GM23338 (cell line): ENCODE measurements around the gene FAM118B. TPM values are rescaled to one million over a fixed set of nuclear protein-coding genes. Genes with fewer than 3 reads are reported as not detected.

Experiments used
- ATAC-seq: fragments of 200-7000 bp; cut with Tn5 transposase; 3 replicates; pipeline ENCODE4 v1.9.1; 2020
- DNase-seq: peaks from one replicate; pipeline ENCODE4 v3.0.0-alpha.2; 2015; ENCODE audit warnings: low spot score
- H2AFZ ChIP-seq: fragments of 200-600 bp; sonication (generic); 2 replicates; pipeline ENCODE4 v1.8.0; 2016; ENCODE audit warnings: antibody characterized with exemption, mild to moderate bottlenecking, moderate library complexity
- H3F3A ChIP-seq: fragments of 200-600 bp; sonication (generic); replicated peaks from 2 replicates; pipeline ENCODE4 v1.8.0; 2017; ENCODE audit warnings: antibody characterized with exemption, mixed run types, low read depth
- H3K27ac ChIP-seq: fragments of 200-600 bp; sonication (generic); 2 replicates; pipeline ENCODE4 v1.6.1; 2016; ENCODE audit warnings: low read depth
- H3K27me3 ChIP-seq: fragments of 200-600 bp; sonication (generic); 2 replicates; pipeline ENCODE4 v1.8.0; 2016; ENCODE audit warnings: mild to moderate bottlenecking, mixed run types, moderate library complexity; ENCODE audit not compliant: insufficient read depth
- H3K36me3 ChIP-seq: fragments of 200-600 bp; sonication (generic); 2 replicates; pipeline ENCODE4 v1.8.0; 2016; ENCODE audit warnings: mild to moderate bottlenecking; ENCODE audit not compliant: insufficient read depth
- H3K4me1 ChIP-seq: fragments of 200-600 bp; sonication (generic); 2 replicates; pipeline ENCODE4 v1.8.0; 2016; ENCODE audit warnings: mild to moderate bottlenecking, moderate library complexity; ENCODE audit not compliant: insufficient read depth
- H3K4me2 ChIP-seq: fragments of 200-600 bp; sonication (generic); 2 replicates; pipeline ENCODE4 v1.7.1; 2017; ENCODE audit warnings: mixed run types
- H3K4me3 ChIP-seq: fragments of 200-600 bp; sonication (generic); 2 replicates; pipeline ENCODE4 v1.6.1; 2016; ENCODE audit warnings: mixed run types
- H3K79me2 ChIP-seq: fragments of 200-600 bp; sonication (generic); replicated peaks from 2 replicates; pipeline ENCODE4 v1.8.0; 2017; ENCODE audit warnings: mild to moderate bottlenecking; ENCODE audit not compliant: insufficient read depth
- H3K9me2 ChIP-seq: fragments of 200-600 bp; sonication (generic); 2 replicates; pipeline ENCODE4 v1.8.0; 2017; ENCODE audit not compliant: insufficient read depth
- H4K20me1 ChIP-seq: fragments of 200-600 bp; sonication (generic); replicated peaks from 2 replicates; pipeline ENCODE4 v1.8.0; 2017; ENCODE audit warnings: mild to moderate bottlenecking; ENCODE audit not compliant: insufficient read depth
- H3K27ac Mint-ChIP-seq: 2 replicates; pipeline ENCODE4 v1.8.0; 2020; ENCODE audit warnings: inconsistent platforms, mild to moderate bottlenecking, moderate library complexity, mixed read lengths
- H3K27me3 Mint-ChIP-seq: 3 replicates; pipeline ENCODE4 v1.8.0; 2022; ENCODE audit warnings: low read depth, mild to moderate bottlenecking, moderate library complexity, mixed read lengths, inconsistent platforms; ENCODE audit not compliant: insufficient read depth, poor library complexity
- H3K36me3 Mint-ChIP-seq: 3 replicates; pipeline ENCODE4 v1.8.0; 2021; ENCODE audit warnings: low read depth, mild to moderate bottlenecking, inconsistent platforms, moderate library complexity, mixed read lengths
- H3K4me1 Mint-ChIP-seq: 3 replicates; pipeline ENCODE4 v1.8.0; 2020; ENCODE audit warnings: mild to moderate bottlenecking, inconsistent platforms, mixed read lengths
- H3K4me3 Mint-ChIP-seq: 3 replicates; pipeline ENCODE4 v1.8.0; 2021; ENCODE audit warnings: moderate library complexity, mild to moderate bottlenecking, inconsistent platforms, mixed read lengths
- H3K9me3 Mint-ChIP-seq: 3 replicates; pipeline ENCODE4 v1.8.0; 2020; ENCODE audit warnings: moderate library complexity, mild to moderate bottlenecking, inconsistent platforms, mixed read lengths
- CREB1 ChIP-seq: fragments of 250-450 bp; sonication (Bioruptor Pico); IDR thresholded peaks from 2 replicates; pipeline ENCODE4 v1.5.0; 2020; ENCODE audit warnings: low read depth, mild to moderate bottlenecking, moderate library complexity
- EZH2 ChIP-seq: fragments of 200-600 bp; sonication (generic); IDR thresholded peaks from one replicate; pipeline ENCODE4 v1.8.0; 2017; ENCODE audit warnings: antibody characterized with exemption, mild to moderate bottlenecking, low read depth; ENCODE audit not compliant: unreplicated experiment
- EZH2phosphoT487 ChIP-seq: fragments of 200-600 bp; sonication (generic); IDR thresholded peaks from one replicate; pipeline ENCODE4 v1.8.1; 2018; ENCODE audit warnings: antibody characterized with exemption; ENCODE audit not compliant: unreplicated experiment
- JUNB ChIP-seq: IDR thresholded peaks from one replicate; pipeline ENCODE4 v1.6.1; 2016; ENCODE audit warnings: antibody characterized with exemption; ENCODE audit not compliant: unreplicated experiment
- NANOG ChIP-seq: IDR thresholded peaks from 2 replicates; pipeline ENCODE4 v1.6.1; 2016; ENCODE audit warnings: antibody characterized with exemption, borderline replicate concordance
- POLR2AphosphoS5 ChIP-seq: IDR thresholded peaks from 2 replicates; pipeline ENCODE4 v1.6.1; 2016; ENCODE audit warnings: antibody characterized with exemption, low read depth
- STAT1 ChIP-seq: IDR thresholded peaks from one replicate; pipeline ENCODE4 v1.6.1; 2016; ENCODE audit warnings: antibody characterized with exemption; ENCODE audit not compliant: unreplicated experiment
- ZNF114 ChIP-seq: fragments of 250-450 bp; sonication (Bioruptor Pico); IDR thresholded peaks from 2 replicates; pipeline ENCODE4 v1.5.0; 2020; ENCODE audit warnings: mild to moderate bottlenecking, moderate library complexity
- ZNF331 ChIP-seq: fragments of 250-450 bp; sonication (Bioruptor Pico); IDR thresholded peaks from 2 replicates; pipeline ENCODE4 v1.5.0; 2020; ENCODE audit warnings: low read depth, mild to moderate bottlenecking, moderate library complexity
- polyA plus RNA-seq: library from polyadenylated mRNA; unstranded; fragments of >200 nt; fragmentation: Nextera tagmentation; extraction: Ambion mirVana; gene quantifications from 2 replicates; pipeline ENCODE4 v1.2.1, GENCODE V29; 2016
- total RNA-seq: library from RNA; depleted of rRNA; stranded (reverse); fragments of >200 nt; shearing (Covaris generic); gene quantifications from 2 replicates; pipeline ENCODE4 v1.2.3, GENCODE V29; 2014
- TF ChIP-seq, protein P1 (sequence below), 2 experiments: fragments of 200-600 bp in 1 of 2; sonication (generic) in 1 of 2; conservative IDR thresholded peaks; 2 replicates each; pipeline versions ENCODE4 v1.5.1 to v1.6.1; 2016 to 2017; ENCODE audit warnings: antibody characterized with exemption in 2 of 2, low read depth in 2 of 2, mild to moderate bottlenecking in 2 of 2, moderate library complexity in 1 of 2
- TF ChIP-seq, protein P2 (sequence below): IDR thresholded peaks from one replicate; pipeline ENCODE4 v1.6.1; 2018; ENCODE audit warnings: antibody characterized with exemption; ENCODE audit not compliant: unreplicated experiment
- TF ChIP-seq, protein P3 (sequence below): fragments of 250-450 bp; sonication (Bioruptor Pico); IDR thresholded peaks from 2 replicates; pipeline ENCODE4 v1.5.0; 2020; ENCODE audit warnings: mild to moderate bottlenecking, moderate library complexity
- TF ChIP-seq, protein P4 (sequence below): IDR thresholded peaks from 2 replicates; pipeline ENCODE4 v1.6.1; 2016; ENCODE audit warnings: antibody characterized with exemption

Gene FAM118B
- total and polyA plus RNA-seq, 2 experiments from 2014 or later, result 33.7 to 43.4 TPM

DNA sequence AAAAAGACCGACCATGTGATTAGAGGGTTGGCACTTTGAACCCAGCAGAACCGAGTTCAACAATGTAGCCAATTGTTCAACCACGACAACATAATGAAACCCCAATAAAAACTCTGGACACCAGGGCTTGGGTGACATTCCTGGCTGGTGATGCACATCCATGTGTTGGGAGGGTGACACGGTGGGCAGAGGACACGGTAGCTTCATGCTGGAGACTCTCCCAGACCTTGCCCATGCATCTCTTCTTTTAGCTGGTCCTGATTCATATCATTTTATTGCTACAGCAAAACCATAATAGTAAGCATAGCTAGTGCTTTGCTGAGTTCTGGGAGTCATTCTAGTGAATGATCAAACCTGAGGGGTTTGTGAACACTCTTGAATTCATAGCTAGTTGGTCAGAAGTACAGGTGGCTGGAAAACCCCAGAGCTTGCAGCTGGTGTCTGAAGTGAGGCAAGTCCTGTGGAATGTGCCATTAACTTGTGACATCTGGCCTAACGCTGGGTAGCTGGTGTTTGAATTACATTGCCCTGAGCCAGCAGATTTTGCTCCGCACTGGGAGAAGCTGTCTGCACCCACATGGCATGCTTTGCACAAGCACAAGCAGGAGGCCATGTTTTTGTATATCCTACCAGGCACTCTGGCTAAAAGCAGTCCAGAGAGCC lies 14.2 kb upstream of the FAM118B start:
- Histone ChIP-seq H3K4me2 (no peak overlapping the region), H3K79me2 (no peaks in the 10 kb centered on the region; the same call in none of the 2 replicates), H2AFZ (no peak overlapping the region), H3K27me3 (no peaks in the 10 kb centered on the region), H3F3A (no peaks in the 10 kb centered on the region), H3K27ac (no peak overlapping the region), H3K4me1 (no peaks in the 10 kb centered on the region), H3K9me2 (no peaks in the 10 kb centered on the region), H3K36me3 (peaks cover 42% of the 10 kb centered on the region), H4K20me1 (no peaks in the 10 kb centered on the region; the same call in 1 of the 2 replicates), H3K4me3 (no peak overlapping the region)
- TF ChIP-seq ZNF114 (CRISPR knock-in tag) (no peak), EZH2 (no peak), POLR2AphosphoS5 (no peak), JUNB (no peak), STAT1 (no peak), CREB1 (CRISPR knock-in tag) (no peak), ZNF331 (no peak), NANOG (no peak), EZH2phosphoT487 (no peak)
- TF ChIP-seq, protein P1, sequence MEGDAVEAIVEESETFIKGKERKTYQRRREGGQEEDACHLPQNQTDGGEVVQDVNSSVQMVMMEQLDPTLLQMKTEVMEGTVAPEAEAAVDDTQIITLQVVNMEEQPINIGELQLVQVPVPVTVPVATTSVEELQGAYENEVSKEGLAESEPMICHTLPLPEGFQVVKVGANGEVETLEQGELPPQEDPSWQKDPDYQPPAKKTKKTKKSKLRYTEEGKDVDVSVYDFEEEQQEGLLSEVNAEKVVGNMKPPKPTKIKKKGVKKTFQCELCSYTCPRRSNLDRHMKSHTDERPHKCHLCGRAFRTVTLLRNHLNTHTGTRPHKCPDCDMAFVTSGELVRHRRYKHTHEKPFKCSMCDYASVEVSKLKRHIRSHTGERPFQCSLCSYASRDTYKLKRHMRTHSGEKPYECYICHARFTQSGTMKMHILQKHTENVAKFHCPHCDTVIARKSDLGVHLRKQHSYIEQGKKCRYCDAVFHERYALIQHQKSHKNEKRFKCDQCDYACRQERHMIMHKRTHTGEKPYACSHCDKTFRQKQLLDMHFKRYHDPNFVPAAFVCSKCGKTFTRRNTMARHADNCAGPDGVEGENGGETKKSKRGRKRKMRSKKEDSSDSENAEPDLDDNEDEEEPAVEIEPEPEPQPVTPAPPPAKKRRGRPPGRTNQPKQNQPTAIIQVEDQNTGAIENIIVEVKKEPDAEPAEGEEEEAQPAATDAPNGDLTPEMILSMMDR (conservative IDR thresholded peaks at IDR 0.05; ENCODE audit: low read depth in 2 of 2), result no peak
- TF ChIP-seq, protein P2, sequence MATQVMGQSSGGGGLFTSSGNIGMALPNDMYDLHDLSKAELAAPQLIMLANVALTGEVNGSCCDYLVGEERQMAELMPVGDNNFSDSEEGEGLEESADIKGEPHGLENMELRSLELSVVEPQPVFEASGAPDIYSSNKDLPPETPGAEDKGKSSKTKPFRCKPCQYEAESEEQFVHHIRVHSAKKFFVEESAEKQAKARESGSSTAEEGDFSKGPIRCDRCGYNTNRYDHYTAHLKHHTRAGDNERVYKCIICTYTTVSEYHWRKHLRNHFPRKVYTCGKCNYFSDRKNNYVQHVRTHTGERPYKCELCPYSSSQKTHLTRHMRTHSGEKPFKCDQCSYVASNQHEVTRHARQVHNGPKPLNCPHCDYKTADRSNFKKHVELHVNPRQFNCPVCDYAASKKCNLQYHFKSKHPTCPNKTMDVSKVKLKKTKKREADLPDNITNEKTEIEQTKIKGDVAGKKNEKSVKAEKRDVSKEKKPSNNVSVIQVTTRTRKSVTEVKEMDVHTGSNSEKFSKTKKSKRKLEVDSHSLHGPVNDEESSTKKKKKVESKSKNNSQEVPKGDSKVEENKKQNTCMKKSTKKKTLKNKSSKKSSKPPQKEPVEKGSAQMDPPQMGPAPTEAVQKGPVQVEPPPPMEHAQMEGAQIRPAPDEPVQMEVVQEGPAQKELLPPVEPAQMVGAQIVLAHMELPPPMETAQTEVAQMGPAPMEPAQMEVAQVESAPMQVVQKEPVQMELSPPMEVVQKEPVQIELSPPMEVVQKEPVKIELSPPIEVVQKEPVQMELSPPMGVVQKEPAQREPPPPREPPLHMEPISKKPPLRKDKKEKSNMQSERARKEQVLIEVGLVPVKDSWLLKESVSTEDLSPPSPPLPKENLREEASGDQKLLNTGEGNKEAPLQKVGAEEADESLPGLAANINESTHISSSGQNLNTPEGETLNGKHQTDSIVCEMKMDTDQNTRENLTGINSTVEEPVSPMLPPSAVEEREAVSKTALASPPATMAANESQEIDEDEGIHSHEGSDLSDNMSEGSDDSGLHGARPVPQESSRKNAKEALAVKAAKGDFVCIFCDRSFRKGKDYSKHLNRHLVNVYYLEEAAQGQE, result no peak
- TF ChIP-seq, protein P3, sequence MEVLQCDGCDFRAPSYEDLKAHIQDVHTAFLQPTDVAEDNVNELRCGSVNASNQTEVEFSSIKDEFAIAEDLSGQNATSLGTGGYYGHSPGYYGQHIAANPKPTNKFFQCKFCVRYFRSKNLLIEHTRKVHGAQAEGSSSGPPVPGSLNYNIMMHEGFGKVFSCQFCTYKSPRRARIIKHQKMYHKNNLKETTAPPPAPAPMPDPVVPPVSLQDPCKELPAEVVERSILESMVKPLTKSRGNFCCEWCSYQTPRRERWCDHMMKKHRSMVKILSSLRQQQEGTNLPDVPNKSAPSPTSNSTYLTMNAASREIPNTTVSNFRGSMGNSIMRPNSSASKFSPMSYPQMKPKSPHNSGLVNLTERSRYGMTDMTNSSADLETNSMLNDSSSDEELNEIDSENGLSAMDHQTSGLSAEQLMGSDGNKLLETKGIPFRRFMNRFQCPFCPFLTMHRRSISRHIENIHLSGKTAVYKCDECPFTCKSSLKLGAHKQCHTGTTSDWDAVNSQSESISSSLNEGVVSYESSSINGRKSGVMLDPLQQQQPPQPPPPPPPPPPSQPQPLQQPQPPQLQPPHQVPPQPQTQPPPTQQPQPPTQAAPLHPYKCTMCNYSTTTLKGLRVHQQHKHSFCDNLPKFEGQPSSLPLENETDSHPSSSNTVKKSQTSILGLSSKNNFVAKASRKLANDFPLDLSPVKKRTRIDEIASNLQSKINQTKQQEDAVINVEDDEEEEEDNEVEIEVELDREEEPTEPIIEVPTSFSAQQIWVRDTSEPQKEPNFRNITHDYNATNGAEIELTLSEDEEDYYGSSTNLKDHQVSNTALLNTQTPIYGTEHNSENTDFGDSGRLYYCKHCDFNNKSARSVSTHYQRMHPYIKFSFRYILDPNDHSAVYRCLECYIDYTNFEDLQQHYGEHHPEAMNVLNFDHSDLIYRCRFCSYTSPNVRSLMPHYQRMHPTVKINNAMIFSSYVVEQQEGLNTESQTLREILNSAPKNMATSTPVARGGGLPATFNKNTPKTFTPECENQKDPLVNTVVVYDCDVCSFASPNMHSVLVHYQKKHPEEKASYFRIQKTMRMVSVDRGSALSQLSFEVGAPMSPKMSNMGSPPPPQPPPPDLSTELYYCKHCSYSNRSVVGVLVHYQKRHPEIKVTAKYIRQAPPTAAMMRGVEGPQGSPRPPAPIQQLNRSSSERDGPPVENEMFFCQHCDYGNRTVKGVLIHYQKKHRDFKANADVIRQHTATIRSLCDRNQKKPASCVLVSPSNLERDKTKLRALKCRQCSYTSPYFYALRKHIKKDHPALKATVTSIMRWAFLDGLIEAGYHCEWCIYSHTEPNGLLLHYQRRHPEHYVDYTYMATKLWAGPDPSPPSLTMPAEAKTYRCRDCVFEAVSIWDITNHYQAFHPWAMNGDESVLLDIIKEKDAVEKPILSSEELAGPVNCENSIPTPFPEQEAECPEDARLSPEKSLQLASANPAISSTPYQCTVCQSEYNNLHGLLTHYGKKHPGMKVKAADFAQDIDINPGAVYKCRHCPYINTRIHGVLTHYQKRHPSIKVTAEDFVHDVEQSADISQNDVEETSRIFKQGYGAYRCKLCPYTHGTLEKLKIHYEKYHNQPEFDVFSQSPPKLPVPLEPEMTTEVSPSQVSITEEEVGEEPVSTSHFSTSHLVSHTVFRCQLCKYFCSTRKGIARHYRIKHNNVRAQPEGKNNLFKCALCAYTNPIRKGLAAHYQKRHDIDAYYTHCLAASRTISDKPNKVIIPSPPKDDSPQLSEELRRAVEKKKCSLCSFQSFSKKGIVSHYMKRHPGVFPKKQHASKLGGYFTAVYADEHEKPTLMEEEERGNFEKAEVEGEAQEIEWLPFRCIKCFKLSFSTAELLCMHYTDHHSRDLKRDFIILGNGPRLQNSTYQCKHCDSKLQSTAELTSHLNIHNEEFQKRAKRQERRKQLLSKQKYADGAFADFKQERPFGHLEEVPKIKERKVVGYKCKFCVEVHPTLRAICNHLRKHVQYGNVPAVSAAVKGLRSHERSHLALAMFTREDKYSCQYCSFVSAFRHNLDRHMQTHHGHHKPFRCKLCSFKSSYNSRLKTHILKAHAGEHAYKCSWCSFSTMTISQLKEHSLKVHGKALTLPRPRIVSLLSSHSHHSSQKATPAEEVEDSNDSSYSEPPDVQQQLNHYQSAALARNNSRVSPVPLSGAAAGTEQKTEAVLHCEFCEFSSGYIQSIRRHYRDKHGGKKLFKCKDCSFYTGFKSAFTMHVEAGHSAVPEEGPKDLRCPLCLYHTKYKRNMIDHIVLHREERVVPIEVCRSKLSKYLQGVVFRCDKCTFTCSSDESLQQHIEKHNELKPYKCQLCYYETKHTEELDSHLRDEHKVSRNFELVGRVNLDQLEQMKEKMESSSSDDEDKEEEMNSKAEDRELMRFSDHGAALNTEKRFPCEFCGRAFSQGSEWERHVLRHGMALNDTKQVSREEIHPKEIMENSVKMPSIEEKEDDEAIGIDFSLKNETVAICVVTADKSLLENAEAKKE (CRISPR knock-in tag), result no peak
- TF ChIP-seq, protein P4, sequence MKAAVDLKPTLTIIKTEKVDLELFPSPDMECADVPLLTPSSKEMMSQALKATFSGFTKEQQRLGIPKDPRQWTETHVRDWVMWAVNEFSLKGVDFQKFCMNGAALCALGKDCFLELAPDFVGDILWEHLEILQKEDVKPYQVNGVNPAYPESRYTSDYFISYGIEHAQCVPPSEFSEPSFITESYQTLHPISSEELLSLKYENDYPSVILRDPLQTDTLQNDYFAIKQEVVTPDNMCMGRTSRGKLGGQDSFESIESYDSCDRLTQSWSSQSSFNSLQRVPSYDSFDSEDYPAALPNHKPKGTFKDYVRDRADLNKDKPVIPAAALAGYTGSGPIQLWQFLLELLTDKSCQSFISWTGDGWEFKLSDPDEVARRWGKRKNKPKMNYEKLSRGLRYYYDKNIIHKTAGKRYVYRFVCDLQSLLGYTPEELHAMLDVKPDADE, result no peak
- H3K4me1 Mint-ChIP-seq, result no peaks in the 10 kb centered on the region
- H3K9me3 Mint-ChIP-seq, result peaks cover 22% of the 10 kb centered on the region
- H3K27me3 Mint-ChIP-seq, result peaks cover 1% of the 10 kb centered on the region
- H3K36me3 Mint-ChIP-seq, result peaks cover 79% of the 10 kb centered on the region
- ATAC-seq (no peak), DNase-seq (no peak)
- no peak overlapping the region for H3K4me3 Mint-ChIP-seq
- H3K27ac Mint-ChIP-seq, result no peak overlapping the region
